ENCODE results near the gene TP63. TPM values are rescaled to one million over a fixed set of nuclear protein-coding genes. Genes with fewer than 3 reads are reported as not detected.

The TP63 gene
- polyA plus RNA-seq, 3 donors: 0.73 to 1.2 (median 1.1) TPM

DNA sequence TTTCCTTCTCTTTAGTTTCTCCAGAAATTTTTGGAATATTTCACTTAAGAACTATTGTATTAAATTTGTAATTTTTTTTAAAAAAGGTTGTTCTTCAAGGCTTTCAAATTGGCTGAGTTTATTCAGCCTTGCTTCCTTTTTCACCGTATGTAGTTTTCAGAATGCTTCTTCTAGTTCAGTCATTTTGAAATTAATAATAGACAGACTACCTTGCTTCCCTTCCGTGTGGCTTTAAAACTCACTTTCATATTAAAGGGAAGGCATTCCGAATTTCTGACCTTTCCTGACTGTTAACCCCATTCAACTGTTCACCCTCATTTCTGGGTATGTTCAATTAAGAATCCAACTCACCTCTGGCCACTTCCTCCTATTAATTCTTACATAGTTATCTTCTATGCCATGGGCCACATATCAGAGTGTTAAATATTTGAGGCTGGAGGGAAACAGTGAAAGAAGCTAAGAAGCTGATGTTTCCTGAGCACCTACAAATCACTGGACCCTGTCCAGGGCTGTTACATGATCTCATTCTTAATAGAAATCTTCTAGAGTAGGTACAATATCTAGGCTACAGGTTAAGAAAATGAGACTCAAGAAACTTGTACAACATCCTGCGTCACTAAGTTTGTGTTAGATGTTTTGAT is 252.0 kb downstream of the TP63 start:
- DNase-seq (ENCODE audit: extremely low read depth in 1 of 11, low read depth in 9 of 11, low spot score in 4 of 11): peak in 1 of 11 donors; percentile 1

GRCh38 chr3:189890496-189890895 is 259.3 kb downstream of the TP63 start:
- DNase-seq (ENCODE audit: extremely low read depth in 1 of 11, low read depth in 9 of 11, low spot score in 4 of 11): no peak

- DNase-seq (ENCODE audit: extremely low read depth in 1 of 11, low read depth in 9 of 11, low spot score in 4 of 11): no peak
Measured at GRCh38 chr3:189896533-189896932, 265.3 kb downstream of the TP63 start.

- DNase-seq (ENCODE audit: extremely low read depth in 1 of 11, low read depth in 9 of 11, low spot score in 4 of 11): no peak
Measured at GRCh38 chr3:189897406-189897805, 266.2 kb downstream of the TP63 start.

DNA sequence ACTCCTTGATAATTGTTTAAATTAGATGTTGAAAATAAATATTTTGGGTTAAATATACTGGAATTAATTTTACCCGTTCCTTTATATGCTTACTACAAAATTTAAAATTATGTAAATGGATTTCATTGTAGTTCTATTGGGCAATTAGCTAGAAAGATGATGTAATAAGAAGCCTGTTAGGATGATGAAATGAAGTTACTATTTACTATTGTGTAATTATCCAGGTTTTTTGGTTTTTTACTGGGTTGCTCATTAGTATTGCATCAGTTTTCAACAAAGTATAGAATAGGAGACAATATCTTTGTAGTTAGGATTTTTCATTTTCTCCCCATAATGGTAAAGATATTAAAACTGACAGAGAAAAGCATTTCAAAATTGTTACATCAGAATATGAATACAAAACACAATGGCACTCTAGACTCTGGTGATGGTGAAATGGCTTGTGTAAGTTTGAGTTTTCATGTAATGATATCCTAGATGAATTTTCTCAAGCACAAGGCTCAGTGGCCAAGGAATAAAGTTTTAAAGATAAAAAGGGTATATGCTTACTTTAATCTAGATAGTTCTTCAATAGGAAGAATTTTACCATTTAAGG is 267.5 kb downstream of the TP63 start:
- DNase-seq (ENCODE audit: extremely low read depth in 1 of 11, low read depth in 9 of 11, low spot score in 4 of 11): no peak

GRCh38 chr3:189899186-189899585 is 268.0 kb downstream of the TP63 start:
- DNase-seq (ENCODE audit: extremely low read depth in 1 of 11, low read depth in 9 of 11, low spot score in 4 of 11): no peak

GRCh38 chr3:189900578-189900977 is 269.4 kb downstream of the TP63 start:
- no peak for DNase-seq (ENCODE audit: extremely low read depth in 1 of 11, low read depth in 9 of 11, low spot score in 4 of 11)

GRCh38 chr3:189901481-189901880 is 270.3 kb downstream of the TP63 start:
- DNase-seq (ENCODE audit: extremely low read depth in 1 of 11, low read depth in 9 of 11, low spot score in 4 of 11): no peak

DNA sequence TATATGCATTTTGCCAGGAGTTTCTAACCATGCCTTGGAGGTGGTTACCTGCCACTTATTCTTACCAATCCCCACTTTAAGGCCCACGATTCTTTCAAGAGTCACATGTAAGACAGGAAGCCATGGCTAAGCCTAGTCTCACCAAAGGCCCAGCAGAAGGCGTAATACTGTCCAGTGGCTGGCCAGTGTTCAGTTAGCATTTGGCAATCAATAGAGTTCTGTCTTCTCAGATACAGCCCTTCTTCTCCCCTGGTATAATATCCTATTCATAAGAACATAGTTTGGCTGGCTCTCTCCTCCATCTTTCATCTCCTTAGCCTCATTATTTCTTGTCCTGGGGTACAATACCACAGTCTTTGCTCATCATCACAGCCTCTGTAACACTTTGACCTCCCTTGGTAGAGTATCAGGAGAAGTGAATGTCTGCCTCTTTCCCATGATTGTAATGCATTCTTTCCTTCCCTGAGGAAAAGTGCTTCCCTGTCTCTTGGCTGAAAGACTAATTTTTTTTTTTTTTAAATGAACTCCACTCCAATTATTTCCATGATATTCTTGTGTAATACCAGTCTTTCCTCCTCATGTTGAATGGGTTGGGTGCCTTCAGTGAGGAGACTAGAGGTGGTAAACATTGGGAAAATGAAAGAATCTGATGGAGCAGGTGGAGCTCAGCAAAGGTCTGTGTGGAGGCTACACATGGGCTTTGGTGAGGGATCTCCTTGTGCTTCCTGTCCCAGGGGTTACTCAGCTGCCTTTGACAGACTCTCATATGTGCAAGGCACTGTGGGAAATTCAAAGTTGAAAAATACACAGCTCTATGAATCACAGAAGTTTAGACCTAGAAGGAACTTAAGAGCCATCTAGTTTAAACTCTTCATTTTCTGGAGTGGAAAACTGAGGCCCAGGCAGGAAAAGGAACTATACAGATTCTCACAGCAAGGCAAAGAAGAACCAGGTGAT is 271.3 kb downstream of the TP63 start:
- DNase-seq (ENCODE audit: extremely low read depth in 1 of 11, low read depth in 9 of 11, low spot score in 4 of 11): no peak

DNA sequence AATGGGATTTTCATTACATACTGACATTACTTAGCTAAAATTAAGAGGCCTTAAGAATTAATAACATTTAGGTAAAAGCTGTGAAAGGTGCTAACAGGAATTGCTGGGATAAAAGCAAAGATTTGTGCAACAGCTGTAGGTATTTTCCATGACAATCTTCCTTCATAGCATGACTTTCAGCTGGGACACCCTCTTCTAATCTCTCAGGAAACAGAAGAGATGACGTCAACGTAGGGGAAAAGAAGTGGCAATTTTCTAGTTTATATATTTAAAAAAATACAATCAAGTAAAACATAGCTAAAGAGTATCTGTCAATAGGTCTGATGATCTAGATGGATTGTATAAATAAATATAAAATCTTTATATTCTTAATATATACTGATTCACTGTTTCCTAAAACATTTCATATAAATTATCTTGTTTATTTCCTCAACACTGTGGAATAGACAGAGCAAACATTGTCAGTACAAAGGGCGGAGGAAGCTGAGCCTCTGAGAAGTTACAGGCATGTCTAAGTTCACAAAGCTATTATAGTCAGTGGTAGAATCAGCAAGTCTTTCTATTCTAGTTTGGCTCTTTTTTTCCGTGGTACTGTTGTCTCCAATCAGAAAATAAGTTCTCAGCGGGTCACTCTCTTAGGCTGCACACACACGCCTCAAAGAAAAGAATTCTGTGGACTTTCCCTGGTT is 272.5 kb downstream of the TP63 start:
- DNase-seq (ENCODE audit: extremely low read depth in 1 of 11, low read depth in 9 of 11, low spot score in 4 of 11): no peak

DNA sequence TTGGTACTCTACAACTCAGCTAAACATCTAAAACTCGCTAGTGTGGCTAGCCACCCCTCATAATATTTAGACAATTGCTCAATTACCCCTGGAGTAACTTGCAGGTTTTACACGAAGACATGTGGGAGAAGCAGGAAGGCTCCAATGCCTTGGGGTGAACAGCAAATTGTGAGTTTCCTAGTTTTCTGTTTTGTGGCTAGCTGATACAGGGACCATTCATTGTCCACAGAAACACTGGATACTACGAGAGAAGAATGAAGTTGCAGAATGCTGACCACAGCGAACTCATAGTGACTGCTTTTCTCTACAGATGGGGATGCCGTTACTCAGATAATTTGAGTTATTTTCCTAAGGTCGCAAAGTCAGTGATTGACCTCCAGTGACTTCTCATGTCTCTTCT is 276.6 kb downstream of the TP63 start:
- no peak for DNase-seq (ENCODE audit: extremely low read depth in 1 of 11, low read depth in 9 of 11, low spot score in 4 of 11)

GRCh38 chr3:189908646-189909045 is 277.5 kb downstream of the TP63 start:
- no peak for DNase-seq (ENCODE audit: extremely low read depth in 1 of 11, low read depth in 9 of 11, low spot score in 4 of 11)

DNA sequence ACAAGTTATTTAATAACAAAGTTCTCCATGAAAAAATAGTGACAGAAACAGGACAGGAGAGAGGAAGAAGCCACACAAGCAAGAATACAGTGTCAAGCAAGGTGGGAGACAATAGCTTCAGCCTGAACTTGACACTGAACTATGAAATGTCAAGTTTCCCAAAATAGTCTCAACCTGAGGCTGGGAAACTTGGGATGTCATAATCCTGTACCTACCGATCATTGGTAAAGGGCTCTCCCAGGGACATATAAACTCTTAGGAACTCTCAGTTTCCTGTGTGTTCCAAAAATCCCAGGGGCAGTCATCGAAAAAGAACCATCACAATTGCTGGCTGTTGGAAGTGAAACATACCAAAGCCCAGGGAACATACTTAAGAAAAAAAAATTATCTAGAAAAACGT is 277.9 kb downstream of the TP63 start:
- DNase-seq (ENCODE audit: extremely low read depth in 1 of 11, low read depth in 9 of 11, low spot score in 4 of 11): no peak

DNA sequence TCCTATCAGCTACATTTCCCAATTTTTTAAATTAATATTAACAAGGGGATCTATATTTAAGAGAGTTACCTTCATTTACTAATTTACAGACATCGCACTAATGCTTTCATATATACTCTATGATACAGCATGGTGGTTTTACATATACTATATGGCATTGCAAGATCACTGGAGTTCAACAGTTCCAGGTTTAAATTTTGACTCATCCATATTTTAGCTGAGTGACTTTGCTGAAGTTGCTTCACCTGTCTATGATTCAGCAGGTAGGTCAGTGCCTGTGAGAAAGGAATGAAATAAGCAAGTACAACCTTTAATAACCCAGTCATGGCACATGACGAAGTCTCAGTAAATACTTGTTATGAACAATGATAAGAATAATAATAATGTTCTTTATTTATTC is 278.4 kb downstream of the TP63 start:
- no peak for DNase-seq (ENCODE audit: extremely low read depth in 1 of 11, low read depth in 9 of 11, low spot score in 4 of 11)

GRCh38 chr3:189911001-189911400 is 279.8 kb downstream of the TP63 start:
- DNase-seq (ENCODE audit: extremely low read depth in 1 of 11, low read depth in 9 of 11, low spot score in 4 of 11): no peak

- no peak for DNase-seq (ENCODE audit: extremely low read depth in 1 of 11, low read depth in 9 of 11, low spot score in 4 of 11)
Measured at GRCh38 chr3:189914799-189915198, 283.6 kb downstream of the TP63 start.

DNA sequence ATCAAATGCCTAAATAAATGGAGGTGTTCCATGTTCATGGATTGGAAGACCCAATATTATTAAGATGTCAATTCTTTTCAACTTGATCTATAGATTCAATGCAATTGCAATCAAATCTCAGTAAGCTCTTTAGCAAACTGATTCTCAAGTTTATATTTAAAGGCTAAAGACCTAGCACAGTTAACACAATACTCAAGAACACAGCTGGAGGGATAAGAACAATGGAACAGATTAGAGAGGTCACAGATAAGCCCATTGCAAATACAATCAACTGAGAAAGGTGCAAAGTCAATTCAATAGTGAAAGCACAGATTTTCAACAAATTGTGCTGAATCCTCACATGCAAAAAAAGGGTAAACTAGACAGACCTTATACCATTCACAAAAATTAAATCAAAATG is 290.6 kb downstream of the TP63 start:
- DNase-seq (ENCODE audit: extremely low read depth in 1 of 11, low read depth in 9 of 11, low spot score in 4 of 11): no peak

DNA sequence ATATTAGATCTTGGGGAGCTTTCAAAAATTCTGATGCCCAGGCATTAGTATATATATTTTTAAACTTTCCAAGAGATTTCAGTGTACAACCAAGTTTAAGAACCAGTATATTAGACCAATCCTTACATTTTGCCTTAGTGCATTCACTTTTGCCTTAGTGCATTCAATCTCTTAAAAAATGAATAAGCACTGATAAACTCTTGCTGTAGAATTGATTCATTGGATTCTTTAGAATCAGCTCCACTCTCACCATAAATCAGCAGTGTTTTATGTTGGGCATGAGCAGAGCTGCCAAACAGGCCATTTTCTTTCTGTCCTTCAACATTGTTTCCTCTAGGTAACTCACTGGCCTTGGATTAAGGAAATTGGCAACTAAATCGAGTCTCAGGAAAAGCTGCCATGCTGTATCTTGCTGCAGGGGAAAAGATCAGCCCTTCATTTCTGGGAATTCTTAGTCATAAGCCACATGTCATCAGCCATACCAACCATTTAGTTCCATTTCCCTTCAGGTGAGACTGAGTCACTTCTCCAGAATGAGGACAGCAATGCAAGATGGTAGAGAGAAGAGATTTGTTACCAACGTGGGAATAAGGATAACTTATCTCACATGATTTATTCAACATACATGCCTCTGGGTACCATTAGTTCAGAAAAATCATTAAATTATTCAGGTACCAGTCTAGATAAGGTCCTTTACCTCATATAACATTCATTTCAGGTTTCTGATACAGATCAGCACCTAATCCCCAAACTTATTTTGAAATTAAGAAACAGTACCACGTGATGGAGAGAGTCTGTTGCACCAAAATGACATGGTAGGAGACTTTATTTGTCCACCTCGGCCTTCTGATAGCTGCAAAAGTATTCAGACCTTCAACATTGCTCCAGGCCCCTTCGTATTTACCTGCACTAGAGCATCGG is 297.0 kb downstream of the TP63 start:
- DNase-seq (ENCODE audit: extremely low read depth in 1 of 11, low read depth in 9 of 11, low spot score in 4 of 11): no peak
